Brain microvascular endothelial cell (primary cell): Measurements from ENCODE around the gene PLAGL1.

ENCODE experiments used
- DNase-seq: peaks from one replicate; pipeline ENCODE4 v3.0.0-alpha.2; 2020
- H3K27ac ChIP-seq: fragments of 250-450 bp; sonication (Bioruptor Pico); 2 replicates; pipeline ENCODE4 v1.5.1; 2020; ENCODE audit warnings: mild to moderate bottlenecking, moderate library complexity
- H3K27me3 ChIP-seq: fragments of 250-450 bp; sonication (Bioruptor Pico); replicated peaks from 2 replicates; pipeline ENCODE4 v1.5.1; 2020; ENCODE audit warnings: mild to moderate bottlenecking
- H3K36me3 ChIP-seq: fragments of 250-450 bp; sonication (Bioruptor Pico); replicated peaks from 2 replicates; pipeline ENCODE4 v1.5.1; 2020; ENCODE audit warnings: mild to moderate bottlenecking
- H3K4me3 ChIP-seq: 2 replicates; pipeline ENCODE4 v1.5.1; 2011; ENCODE audit warnings: low read depth, mild to moderate bottlenecking, control low read depth, low read length, moderate library complexity
- in situ Hi-C: cut with HindIII; loops from 2 replicates; pipeline ENCODE4 v1.10.0; 2017; ENCODE audit warnings: low sequenced_read_pairs, low pct_ligation_motif_present
- TF ChIP-seq, protein P1 (sequence below): IDR thresholded peaks from 2 replicates; pipeline ENCODE4 v1.5.1; 2011; ENCODE audit warnings: low read depth, mild to moderate bottlenecking, moderate library complexity, low read length, control low read depth, inconsistent platforms; ENCODE audit errors: missing control alignments

The PLAGL1 gene

GRCh38 chr6:143949962-143950361 is 58.1 kb downstream of the PLAGL1 start:
- Histone ChIP-seq H3K4me3 (no peak overlapping the region), H3K36me3 (no peaks in the 10 kb centered on the region), H3K27ac (no peak overlapping the region), H3K27me3 (no peaks in the 10 kb centered on the region)
- in situ Hi-C loops: no loop called here
- DNase-seq: no peak
- TF ChIP-seq, protein P1, sequence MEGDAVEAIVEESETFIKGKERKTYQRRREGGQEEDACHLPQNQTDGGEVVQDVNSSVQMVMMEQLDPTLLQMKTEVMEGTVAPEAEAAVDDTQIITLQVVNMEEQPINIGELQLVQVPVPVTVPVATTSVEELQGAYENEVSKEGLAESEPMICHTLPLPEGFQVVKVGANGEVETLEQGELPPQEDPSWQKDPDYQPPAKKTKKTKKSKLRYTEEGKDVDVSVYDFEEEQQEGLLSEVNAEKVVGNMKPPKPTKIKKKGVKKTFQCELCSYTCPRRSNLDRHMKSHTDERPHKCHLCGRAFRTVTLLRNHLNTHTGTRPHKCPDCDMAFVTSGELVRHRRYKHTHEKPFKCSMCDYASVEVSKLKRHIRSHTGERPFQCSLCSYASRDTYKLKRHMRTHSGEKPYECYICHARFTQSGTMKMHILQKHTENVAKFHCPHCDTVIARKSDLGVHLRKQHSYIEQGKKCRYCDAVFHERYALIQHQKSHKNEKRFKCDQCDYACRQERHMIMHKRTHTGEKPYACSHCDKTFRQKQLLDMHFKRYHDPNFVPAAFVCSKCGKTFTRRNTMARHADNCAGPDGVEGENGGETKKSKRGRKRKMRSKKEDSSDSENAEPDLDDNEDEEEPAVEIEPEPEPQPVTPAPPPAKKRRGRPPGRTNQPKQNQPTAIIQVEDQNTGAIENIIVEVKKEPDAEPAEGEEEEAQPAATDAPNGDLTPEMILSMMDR: no peak

GRCh38 chr6:143949535-143949934 is 58.5 kb downstream of the PLAGL1 start:
- H3K27me3 ChIP-seq: no peaks in the 10 kb centered on the region
- H3K27ac ChIP-seq: no peak overlapping the region
- TF ChIP-seq, protein P1: no peak
- no peaks in the 10 kb centered on the region for H3K36me3 ChIP-seq
- in situ Hi-C loops: no loop called here
- H3K4me3 ChIP-seq: no peak overlapping the region
- DNase-seq: no peak

DNA sequence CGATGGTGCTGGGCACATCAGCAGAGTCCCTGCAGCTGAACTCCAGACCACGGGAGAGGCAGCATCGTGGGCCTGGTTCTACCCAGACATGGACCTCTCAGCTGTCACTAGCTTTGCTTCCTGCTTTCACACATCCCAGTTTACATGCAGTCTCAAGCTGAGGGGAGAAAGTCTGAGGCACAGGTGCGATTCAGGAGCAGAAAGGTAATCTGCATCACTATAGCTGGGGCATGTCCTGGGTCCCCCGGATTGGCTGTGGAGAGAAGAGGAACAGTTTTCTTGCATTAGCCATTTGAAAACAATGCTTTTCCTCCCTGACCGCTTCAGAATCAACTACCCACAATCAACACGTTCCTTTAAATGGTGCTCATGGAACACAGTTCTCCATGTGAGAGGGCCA is 59.9 kb downstream of the PLAGL1 start:
- DNase-seq: no peak
- no peak overlapping the region for H3K4me3 ChIP-seq
- H3K27me3 ChIP-seq: no peaks in the 10 kb centered on the region
- TF ChIP-seq, protein P1: no peak
- no peaks in the 10 kb centered on the region for H3K36me3 ChIP-seq
- in situ Hi-C loops: no loop called here
- no peak overlapping the region for H3K27ac ChIP-seq

- H3K27me3 ChIP-seq: no peaks in the 10 kb centered on the region
- no peaks in the 10 kb centered on the region for H3K36me3 ChIP-seq
- H3K4me3 ChIP-seq: no peak overlapping the region
- DNase-seq: peak; percentile 38
- in situ Hi-C loops: no loop called here
- TF ChIP-seq, protein P1: peak; percentile 90
- H3K27ac ChIP-seq: no peak overlapping the region
Measured at GRCh38 chr6:143941852-143942627, 66.0 kb downstream of the PLAGL1 start.

DNA sequence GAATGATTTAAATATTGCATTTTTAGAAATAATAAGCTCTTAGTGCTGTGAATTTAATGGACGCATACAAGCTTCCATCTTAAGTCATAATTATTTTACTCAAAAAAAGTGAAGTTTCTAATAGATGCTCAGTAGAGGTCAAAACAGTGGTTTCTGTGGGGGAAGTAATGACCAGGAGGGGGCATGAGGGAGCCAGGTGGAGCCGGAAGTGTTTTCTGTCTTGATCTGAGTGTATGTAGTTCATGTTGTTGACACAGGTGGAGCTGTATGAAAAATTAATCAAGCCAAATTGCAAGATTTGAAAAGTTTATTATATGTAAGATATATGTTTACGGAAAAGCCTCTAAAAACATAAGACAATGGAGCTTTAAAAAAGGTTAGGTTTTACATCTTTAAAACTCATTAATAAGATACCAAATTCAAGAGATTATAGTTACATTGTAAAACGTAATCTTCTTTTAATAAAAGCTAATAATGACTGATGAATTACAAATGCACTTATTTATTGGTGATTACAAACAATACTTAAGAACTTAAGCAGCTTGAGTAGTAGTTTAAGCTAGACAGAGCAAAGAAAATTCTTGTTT is 68.0 kb downstream of the PLAGL1 start:
- Histone ChIP-seq H3K27ac (no peak overlapping the region), H3K27me3 (no peaks in the 10 kb centered on the region), H3K36me3 (no peaks in the 10 kb centered on the region), H3K4me3 (no peak overlapping the region)
- in situ Hi-C loops: no loop called here
- TF ChIP-seq, protein P1: peak; percentile 88
- DNase-seq: peak; percentile 45
